ENCODE results near the gene DPYD.

Gene DPYD

DNA sequence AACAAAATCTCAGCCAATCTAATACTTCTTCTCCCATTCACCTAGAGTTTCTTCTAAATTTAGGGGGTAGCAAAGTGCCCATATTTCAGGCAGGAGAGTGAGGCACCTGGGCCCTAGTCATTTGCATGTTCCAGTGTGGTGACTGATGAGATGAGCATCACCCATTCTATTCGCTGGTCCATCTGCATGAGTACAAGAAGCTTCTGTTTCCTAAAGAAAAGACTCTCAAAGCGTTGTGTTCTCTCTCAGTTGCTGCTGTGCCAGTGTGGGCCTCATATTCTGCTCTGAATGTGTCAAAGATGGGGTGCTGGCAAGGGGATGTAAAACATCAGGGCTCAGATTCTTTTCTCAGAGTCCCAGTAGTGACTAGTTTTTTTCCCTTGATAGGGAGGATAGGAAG is 16.1 kb upstream of the DPYD start:
- Histone ChIP-seq H3K9me3 (replicated peaks; ENCODE audit: insufficient read depth, low read length) (no peaks in the 10 kb centered on the region), H3K9me2 (replicated peaks; ENCODE audit: insufficient read depth, low read length) (no peaks in the 10 kb centered on the region), H4K20me1 (ENCODE audit: insufficient read depth, low read length) (no peaks in the 10 kb centered on the region), H3F3A (ENCODE audit: insufficient read depth, low read length) (no peaks in the 10 kb centered on the region), H3K4me1 (ENCODE audit: low read length) (peaks cover 4% of the 10 kb centered on the region; the same call in 1 of the 2 replicates), H2AFZ (ENCODE audit: low read length) (no peak overlapping the region), H3K27ac (ENCODE audit: low read length) (no peak overlapping the region), H3K4me3 (ENCODE audit: low read length) (no peak overlapping the region), H3K27me3 (replicated peaks; ENCODE audit: insufficient read depth, low read length) (no peaks in the 10 kb centered on the region), H3K36me3 (replicated peaks; ENCODE audit: insufficient read depth, low read length) (no peaks in the 10 kb centered on the region), H3K79me2 (ENCODE audit: low read length) (no peaks in the 10 kb centered on the region), H3K4me2 (ENCODE audit: low read depth, low read length) (no peak overlapping the region), H3K9ac (ENCODE audit: low read length) (no peak overlapping the region)
- DNase-seq: no peak
- TF ChIP-seq, protein P1, sequence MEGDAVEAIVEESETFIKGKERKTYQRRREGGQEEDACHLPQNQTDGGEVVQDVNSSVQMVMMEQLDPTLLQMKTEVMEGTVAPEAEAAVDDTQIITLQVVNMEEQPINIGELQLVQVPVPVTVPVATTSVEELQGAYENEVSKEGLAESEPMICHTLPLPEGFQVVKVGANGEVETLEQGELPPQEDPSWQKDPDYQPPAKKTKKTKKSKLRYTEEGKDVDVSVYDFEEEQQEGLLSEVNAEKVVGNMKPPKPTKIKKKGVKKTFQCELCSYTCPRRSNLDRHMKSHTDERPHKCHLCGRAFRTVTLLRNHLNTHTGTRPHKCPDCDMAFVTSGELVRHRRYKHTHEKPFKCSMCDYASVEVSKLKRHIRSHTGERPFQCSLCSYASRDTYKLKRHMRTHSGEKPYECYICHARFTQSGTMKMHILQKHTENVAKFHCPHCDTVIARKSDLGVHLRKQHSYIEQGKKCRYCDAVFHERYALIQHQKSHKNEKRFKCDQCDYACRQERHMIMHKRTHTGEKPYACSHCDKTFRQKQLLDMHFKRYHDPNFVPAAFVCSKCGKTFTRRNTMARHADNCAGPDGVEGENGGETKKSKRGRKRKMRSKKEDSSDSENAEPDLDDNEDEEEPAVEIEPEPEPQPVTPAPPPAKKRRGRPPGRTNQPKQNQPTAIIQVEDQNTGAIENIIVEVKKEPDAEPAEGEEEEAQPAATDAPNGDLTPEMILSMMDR (IDR thresholded peaks at IDR 0.05; ENCODE audit: low read length): no peak
- TF ChIP-seq EZH2phosphoT487 (IDR thresholded peaks at IDR 0.05; ENCODE audit: low read length) (no peak), EZH2 (optimal IDR thresholded peaks at IDR 0.05; ENCODE audit: low read depth, low read length) (no peak)

DNA sequence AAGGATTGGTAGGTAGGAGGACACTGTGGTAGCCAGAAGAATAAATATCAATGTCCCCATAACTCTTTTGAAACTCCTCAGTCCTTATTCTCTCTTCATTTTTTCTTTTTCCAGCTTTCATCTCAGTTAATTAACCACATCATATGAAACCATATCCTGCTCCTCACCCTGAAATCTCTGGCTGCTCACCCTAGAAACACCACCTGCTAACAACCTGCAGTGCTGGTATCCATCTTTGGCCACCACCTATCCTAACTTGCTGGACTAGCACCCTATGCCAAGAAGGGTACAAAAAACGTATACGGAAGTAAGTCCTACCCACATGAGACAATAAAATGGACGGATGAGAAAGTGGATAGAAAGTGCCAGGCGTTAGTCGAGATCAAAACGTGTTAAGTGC is 13.7 kb upstream of the DPYD start:
- Histone ChIP-seq H3K79me2 (ENCODE audit: low read length) (no peaks in the 10 kb centered on the region), H3K4me2 (ENCODE audit: low read depth, low read length) (no peak overlapping the region), H3K27me3 (replicated peaks; ENCODE audit: insufficient read depth, low read length) (no peaks in the 10 kb centered on the region), H3K4me3 (ENCODE audit: low read length) (no peak overlapping the region), H3F3A (ENCODE audit: insufficient read depth, low read length) (no peaks in the 10 kb centered on the region), H3K4me1 (ENCODE audit: low read length) (no peaks in the 10 kb centered on the region), H3K9me2 (replicated peaks; ENCODE audit: insufficient read depth, low read length) (no peaks in the 10 kb centered on the region), H4K20me1 (ENCODE audit: insufficient read depth, low read length) (no peaks in the 10 kb centered on the region), H2AFZ (ENCODE audit: low read length) (no peak overlapping the region), H3K9me3 (replicated peaks; ENCODE audit: insufficient read depth, low read length) (no peaks in the 10 kb centered on the region), H3K36me3 (replicated peaks; ENCODE audit: insufficient read depth, low read length) (no peaks in the 10 kb centered on the region), H3K9ac (ENCODE audit: low read length) (no peak overlapping the region), H3K27ac (ENCODE audit: low read length) (no peak overlapping the region)
- TF ChIP-seq, protein P1 (IDR thresholded peaks at IDR 0.05; ENCODE audit: low read length): no peak
- TF ChIP-seq EZH2phosphoT487 (IDR thresholded peaks at IDR 0.05; ENCODE audit: low read length) (no peak), EZH2 (optimal IDR thresholded peaks at IDR 0.05; ENCODE audit: low read depth, low read length) (no peak)
- no peak for DNase-seq

DNA sequence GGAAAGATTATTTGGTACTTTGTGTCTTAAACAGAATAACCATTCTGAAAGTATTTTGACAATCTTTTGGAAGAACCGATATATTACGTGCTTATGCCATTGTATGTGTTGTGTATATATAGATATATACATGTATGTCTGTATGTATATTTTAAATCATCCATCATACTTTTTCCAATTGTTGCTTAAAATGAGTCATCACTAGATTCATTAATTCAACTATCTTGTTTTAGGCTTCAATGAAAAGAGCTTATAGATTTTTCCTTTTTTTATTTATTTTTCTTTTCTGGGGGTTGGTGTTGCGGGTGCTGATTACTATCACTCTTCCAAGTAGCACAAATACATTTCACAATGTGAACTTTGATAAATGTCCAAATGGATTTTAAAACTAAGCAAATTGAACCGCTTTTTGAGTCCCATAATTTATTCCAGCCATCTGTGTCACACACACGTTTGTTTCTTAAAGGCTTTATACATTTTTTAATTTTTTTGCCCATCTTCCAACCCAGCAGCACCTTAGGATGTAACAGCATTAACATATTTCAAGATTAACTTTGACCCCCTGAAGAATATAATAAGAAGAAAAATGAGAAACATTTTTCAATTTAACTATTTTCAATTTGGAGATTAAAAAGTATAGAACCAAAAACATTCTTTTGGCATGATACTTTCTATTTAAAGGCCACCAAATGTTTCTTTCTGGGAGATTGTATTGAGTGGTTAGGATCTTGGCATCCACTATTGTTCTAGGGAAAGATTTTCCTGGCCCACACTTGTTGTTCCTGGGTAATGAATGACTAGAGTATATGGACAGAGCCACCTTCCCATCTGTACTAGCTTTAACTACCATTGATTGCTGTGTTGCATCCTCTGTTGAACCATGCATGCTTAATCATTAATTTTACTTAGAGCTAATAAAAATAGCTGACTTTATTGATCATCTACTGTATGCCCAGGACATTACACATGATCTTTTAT is 9.3 kb upstream of the DPYD start:
- no peak for DNase-seq
- Histone ChIP-seq H3K9me2 (replicated peaks; ENCODE audit: insufficient read depth, low read length) (no peaks in the 10 kb centered on the region), H3K9ac (ENCODE audit: low read length) (no peak overlapping the region), H3K4me2 (ENCODE audit: low read depth, low read length) (no peak overlapping the region), H3K9me3 (replicated peaks; ENCODE audit: insufficient read depth, low read length) (no peaks in the 10 kb centered on the region), H4K20me1 (ENCODE audit: insufficient read depth, low read length) (no peaks in the 10 kb centered on the region), H3F3A (ENCODE audit: insufficient read depth, low read length) (no peaks in the 10 kb centered on the region), H3K4me3 (ENCODE audit: low read length) (no peak overlapping the region), H3K27me3 (replicated peaks; ENCODE audit: insufficient read depth, low read length) (no peaks in the 10 kb centered on the region), H3K36me3 (replicated peaks; ENCODE audit: insufficient read depth, low read length) (no peaks in the 10 kb centered on the region), H3K4me1 (ENCODE audit: low read length) (no peaks in the 10 kb centered on the region), H3K27ac (ENCODE audit: low read length) (no peak overlapping the region), H3K79me2 (ENCODE audit: low read length) (no peaks in the 10 kb centered on the region), H2AFZ (ENCODE audit: low read length) (no peak overlapping the region)
- TF ChIP-seq, protein P1 (IDR thresholded peaks at IDR 0.05; ENCODE audit: low read length): no peak
- TF ChIP-seq EZH2phosphoT487 (IDR thresholded peaks at IDR 0.05; ENCODE audit: low read length): no peak
- no peak for TF ChIP-seq EZH2 (optimal IDR thresholded peaks at IDR 0.05; ENCODE audit: low read depth, low read length)
